GM21737 (cell line): ENCODE results near the gene PRRC1.

Source experiments
- ATAC-seq: cut with Tn5 transposase; IDR thresholded peaks from one replicate; pipeline ENCODE4 v1.9.1; 2021; ENCODE audit warnings: mild to moderate bottlenecking, moderate library complexity; ENCODE audit not compliant: unreplicated experiment

Gene PRRC1

DNA sequence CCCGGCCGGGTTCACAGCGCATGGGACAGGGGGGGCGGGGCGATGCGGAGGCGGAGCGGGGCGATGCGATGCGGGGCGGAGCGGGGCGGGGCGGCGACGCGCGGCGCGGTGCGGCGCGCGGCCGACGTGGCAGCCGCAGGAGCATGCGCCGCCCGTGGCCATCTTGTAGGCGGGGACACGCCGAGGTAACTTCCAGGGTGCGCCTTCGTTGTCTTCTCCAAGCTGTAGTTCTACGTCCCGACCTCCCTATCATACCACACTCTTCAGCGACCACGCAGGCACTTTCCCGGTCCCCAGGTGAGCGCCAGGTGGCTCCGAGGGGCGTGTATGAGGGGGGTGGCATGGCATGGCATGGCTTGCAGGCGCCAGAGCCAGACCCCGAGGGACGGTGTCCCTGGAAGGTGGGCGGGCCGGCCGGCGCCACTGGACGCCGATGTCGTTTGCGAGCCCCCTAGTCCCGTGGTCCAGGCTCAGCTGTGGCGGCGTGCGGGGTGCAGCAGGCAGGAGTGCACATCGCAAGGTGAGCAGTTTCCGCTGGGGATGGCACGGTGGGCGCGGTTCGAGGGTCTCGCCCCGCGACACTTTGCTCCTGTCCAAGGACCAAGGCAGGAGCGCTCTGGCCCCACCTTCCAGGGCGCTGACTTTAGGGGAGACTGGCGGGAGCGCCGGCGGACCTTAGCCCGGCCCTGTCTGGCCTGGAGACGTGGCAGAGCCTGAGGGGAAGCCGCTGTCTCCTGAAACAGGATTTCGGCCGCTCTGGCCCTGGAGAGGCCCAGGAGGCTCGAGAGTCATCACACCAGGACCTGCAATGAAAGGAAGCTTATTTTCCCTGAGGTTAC is at the start of gene PRRC1:
Gene PRRC1, plus strand, starts transcription at position 161 of the 839 bp plus-strand sequence. CDS start 5,840 bp downstream, outside the sequence.
- peak; percentile 94 for ATAC-seq

DNA sequence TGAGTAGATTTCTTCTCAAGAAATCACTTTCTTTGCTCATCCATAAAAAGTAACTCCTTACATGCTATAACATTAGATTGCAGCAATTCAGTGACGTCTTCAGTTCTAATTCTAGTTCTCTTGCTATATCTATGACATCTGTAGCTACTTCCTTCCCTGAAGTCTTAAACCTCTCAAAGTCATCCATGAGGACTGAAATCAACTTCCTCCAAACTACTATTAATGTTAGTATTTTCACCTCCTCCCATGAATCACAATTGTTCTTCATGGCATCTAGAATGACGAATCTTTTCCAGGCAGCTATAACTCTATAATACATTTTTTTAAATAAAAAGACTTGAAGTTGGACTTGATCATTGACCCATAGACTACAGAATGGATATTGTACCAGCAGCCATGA is 46.2 kb upstream of the PRRC1 start:
- ATAC-seq = no peak

GRCh38 chr5:127472700-127473099 is 44.7 kb upstream of the PRRC1 start:
- ATAC-seq = no peak

- no peak for ATAC-seq
Measured at GRCh38 chr5:127486471-127486870, 31.0 kb upstream of the PRRC1 start.

GRCh38 chr5:127492854-127493738 is 24.3 kb upstream of the PRRC1 start:
- no peak for ATAC-seq

DNA sequence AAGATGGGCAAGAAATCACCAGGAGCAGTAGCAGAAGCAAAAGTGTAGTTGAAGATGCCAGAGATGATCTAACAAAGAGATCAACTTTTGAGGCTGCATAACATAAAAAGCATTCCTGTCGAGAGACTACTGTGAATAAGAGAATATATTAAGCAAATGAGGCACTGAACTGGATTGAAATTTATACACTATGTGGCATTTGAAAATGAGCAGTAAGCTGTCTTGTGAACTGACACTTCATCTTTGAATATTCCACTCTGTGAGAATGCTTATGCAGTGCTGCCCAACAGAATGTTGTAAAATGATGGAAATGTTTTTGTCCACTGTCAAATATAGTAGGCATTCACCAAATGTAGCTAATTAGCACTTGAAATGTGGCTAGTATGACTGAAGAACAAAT is 18.9 kb upstream of the PRRC1 start:
- ATAC-seq = no peak

DNA sequence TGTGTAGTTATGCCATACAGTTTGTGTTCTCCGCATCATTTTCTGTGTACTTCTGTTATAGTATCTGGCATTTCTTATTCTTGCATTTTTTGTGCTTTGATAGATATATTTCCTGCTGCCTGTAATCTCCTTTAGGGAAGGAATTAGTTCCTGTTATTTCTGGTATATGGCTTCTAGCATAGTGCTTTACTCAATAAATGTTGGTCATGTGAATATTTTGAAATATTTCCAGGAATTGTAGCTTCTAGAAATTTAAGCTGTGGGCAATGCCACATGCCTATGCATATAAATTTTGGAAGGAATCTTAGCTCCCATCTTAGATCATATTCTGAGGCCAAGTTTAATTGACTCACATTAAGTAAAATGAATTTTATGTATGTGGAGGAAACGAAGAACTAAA is 11.5 kb upstream of the PRRC1 start:
- no peak for ATAC-seq

- ATAC-seq = no peak
Measured at GRCh38 chr5:127506616-127507015, 10.8 kb upstream of the PRRC1 start.

GRCh38 chr5:127508644-127509373 is 8.6 kb upstream of the PRRC1 start:
- no peak for ATAC-seq

DNA sequence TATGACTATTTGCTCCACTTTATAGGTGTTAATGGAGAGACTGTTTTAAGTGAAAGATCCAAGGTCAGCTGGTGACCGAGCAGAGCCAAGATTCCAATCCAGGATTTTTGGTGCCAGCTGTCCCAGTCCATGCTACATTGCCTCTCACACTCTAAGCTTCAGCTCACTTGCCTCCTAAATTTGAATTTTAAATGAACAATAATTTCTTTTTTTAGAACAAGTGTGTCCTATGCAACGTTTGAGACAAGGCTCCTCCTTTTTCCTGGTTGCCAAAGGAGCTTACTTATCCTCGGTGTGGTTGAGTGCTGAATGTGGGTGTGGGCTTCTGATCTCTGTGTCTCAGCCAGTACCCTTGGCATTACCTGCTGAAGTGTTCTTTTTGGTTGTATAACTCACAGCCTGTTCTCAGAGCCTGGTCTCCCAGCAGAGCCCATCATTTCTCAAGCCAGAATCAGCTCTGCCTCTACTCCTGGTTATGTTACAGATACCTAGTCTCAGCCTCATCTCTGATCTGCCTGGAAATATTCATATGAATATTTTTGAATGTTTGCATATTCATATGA is 4.0 kb upstream of the PRRC1 start:
- ATAC-seq = no peak

DNA sequence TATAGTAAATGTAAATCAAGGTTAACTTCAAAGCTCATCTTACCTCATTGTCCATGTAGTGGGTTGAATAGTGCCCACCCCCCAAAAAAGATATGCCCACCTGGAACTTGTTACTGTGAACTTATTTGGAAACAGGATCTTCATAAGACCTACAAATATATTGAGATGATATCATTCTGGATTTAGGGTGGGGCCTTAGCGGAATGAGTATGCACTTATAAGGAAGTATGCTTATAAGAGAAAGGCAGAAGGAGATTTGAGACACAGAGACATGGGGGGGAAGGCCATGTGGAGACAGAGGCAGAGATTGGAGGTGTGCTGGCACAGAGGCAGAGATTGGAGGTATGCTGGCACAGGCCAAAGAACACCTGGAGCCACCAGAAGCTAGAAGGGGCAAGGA is 2.6 kb upstream of the PRRC1 start:
- ATAC-seq = no peak

DNA sequence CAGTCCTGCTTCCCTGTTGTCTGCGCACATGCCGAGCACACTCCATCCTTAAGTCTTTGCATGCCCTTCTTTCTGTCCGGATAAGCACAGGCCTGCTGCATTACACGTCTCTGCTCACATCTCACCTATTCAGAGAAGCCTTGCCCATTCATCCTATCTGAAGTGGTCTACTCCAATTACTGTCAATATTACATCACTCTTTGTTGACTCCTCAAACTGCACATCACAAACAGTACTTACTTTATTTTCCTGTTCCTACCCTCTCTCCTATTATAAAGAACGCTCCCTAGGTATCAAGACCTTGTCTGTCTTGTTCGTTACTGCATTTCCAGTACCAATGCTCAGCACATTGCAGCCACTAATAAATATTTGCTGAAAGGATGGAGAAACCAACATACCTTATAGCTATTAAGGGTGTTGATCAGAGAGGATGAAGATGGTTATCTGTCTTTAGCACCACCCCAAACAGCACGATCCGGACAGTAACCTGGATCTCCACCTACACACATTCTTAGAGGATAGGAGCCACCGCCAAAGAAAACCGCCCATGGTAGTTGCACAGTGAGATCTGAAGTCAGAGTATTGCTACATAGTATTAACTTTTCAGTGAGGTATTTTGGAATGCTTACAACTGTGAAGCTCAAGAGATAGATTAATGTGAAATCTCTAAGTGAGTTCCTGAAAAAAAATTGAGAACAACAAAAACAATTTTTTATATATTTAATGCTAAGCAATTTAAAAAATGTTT is 1.6 kb upstream of the PRRC1 start:
- ATAC-seq = no peak

DNA sequence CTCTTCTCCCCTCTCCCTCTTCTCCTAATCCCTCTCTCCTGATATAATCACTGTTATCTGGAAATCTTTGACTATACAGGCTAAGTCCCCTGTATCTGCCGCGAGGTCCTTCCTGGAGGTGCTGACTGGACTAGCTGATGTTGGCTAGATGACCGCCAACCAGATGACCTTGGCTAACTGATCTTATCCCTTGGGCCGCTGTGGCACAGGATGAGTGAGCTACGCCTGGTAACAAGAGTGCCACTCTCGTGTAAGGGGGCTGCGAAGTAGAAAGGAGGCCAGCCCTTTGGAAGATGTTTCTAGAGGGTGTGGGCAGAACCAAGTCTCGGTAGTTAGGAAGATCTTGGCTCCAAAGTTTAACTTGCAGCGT is 345 bp upstream of the PRRC1 start:
- peak; percentile 25 for ATAC-seq

DNA sequence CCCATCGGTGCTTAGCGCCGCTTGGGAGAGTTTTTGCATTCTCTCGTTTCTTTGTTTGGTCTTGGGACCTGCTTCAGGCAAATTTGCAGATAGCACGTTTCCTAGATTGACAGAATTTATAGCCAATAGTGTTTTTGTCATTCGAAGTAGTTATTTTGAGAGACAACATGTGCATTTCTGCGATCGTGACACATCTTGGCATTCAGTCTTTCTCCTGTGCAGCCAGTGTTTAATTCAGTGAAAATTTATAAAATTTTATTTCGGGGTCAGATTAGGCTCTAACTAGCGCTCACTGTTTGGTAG is 830 bp downstream of the PRRC1 start:
- no peak for ATAC-seq

DNA sequence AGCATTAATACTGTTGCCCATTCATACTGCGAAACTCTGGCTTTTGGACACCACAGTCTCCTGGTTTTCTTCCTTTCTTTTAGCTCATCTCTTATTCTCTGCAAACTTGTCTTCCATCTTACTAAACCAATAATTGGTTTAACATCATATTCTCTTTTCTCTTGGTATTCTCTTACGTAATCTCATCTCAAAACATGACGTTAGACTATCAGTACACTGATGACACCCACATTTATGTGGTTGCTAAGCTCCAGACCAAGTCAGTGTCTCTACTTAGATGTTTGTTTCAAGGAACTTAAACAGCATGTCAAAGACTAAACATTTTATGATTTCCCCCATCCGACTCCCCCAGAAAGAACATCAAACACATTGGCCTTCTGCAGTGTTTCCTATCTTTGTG is 2.1 kb downstream of the PRRC1 start:
- no peak for ATAC-seq

GRCh38 chr5:127521138-127521770 is 3.8 kb downstream of the PRRC1 start:
- no peak for ATAC-seq

DNA sequence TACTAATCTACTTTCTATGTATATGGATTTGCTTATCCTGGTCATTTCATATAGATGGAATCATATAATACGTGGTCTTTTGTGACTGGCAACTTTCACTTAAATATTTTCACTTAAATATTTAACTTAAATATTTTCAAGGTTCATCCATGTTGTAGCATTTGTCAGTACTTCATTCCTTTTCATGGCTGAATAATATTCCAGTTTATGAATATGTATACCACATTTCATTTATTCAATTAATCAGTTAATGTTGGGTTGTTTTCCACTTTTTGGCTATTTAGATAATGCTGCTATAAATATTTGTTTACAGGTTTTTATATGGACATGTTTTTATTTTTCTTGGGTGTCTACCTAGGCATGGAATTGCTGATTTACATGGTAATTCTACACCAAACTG is 7.7 kb downstream of the PRRC1 start:
- ATAC-seq = no peak

DNA sequence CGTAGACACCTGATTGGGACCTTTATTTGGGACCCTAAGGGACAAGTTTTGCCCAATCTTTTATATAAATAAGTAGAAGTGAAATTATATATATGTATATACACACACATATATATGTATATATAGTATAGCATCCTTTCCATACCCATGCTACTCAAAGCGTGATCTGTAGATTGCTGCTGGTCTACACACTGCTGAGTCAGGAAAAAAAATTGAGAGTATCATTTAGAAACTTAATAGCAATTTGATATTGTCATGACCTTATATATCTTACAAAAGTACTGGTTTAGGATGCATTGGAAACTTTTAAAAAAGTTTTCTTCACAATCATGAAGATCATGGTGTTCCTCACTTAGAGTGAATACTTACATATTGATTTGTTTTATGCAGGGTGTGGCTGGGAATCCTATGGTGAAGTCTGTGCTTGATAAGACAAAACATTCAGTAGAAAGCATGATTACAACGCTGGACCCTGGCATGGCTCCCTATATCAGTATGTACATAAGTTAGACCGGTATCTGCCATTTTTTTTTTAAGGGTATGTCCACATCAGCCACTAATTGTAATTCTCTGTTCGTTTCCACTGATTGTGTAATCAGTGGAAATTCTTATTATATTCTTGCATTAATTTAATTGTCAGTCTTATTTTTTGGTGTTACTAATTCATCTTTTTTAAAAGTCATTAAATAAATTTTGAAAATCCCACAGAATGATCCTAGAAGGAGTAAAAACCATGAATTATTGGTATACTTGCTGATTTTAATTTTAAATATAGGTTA is 12.7 kb downstream of the PRRC1 start:
- no peak for ATAC-seq

DNA sequence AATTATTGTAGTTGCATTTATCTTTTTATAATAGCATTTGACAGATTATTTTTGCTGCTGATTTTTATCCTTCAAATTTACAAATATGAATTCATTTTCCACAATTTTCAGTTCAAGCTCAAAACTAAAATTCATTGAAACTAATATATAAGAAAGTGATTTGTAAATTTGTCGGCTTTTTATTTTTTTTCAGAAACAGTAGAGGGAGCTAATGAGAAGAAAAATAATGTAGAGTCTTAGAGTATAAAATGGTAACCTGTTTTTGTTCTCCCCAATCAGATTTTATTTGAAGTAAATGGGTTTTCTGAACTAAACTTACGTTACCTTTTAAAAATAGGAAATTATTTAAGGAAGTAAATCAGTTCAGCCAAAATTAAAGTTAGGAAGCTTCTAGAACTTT is 19.2 kb downstream of the PRRC1 start:
- no peak for ATAC-seq
